OCI-LY1 (cell line): ENCODE results near the gene COL7A1.

Experiments
- CTCF ChIP-seq: fragments of 200-600 bp; sonication (generic), shearing (Covaris generic); IDR thresholded peaks from 2 replicates; pipeline ENCODE4 v1.5.1; 2017; ENCODE audit warnings: mild to moderate bottlenecking, antibody characterized with exemption, low read length, moderate library complexity, mixed read lengths
- EZH2 ChIP-seq: fragments of 200-600 bp; sonication (generic), shearing (Covaris generic); IDR thresholded peaks from 2 replicates; pipeline ENCODE4 v1.8.0; 2017; ENCODE audit warnings: borderline replicate concordance, mixed run types, mild to moderate bottlenecking, antibody characterized with exemption, low read length, moderate library complexity, mixed read lengths

- no peak for TF ChIP-seq CTCF
- TF ChIP-seq EZH2 = no peak
Measured at GRCh38 chr3:48552111-48552951, 42.8 kb downstream of the COL7A1 start.
